CD4-positive, alpha-beta memory T cell (primary cell): Measurements from ENCODE around the gene LY6G6F. TPM values are rescaled to one million over a fixed set of nuclear protein-coding genes. Genes with fewer than 3 reads are reported as not detected.
"Not testable (repeated sequence)": the region's sequence is repeated elsewhere in the genome, so short reads cannot be mapped to it uniquely, and the experiment has no call there.

Experiments used
- CTCF ChIA-PET: fragments of 350-600 bp; sonication (Branson Sonifier 250); formaldehyde crosslinking; loops from one replicate; lab custom pipeline; 2021; ENCODE audit warnings: inconsistent platforms; ENCODE audit not compliant: partially characterized antibody; lab: Charles Lee
- POLR2A ChIA-PET: fragments of 350-600 bp; sonication (Branson Sonifier 250); formaldehyde crosslinking; loops from one replicate; lab custom pipeline; 2021; ENCODE audit not compliant: partially characterized antibody; lab: Charles Lee
- DNase-seq, 5 donors: peaks; one replicate each; pipeline versions ENCODE4 v3.0.0 to v3.0.0-alpha.2; 2020 to 2022; ENCODE audit warnings: mixed read lengths in 1 of 5
- H3K27ac ChIP-seq: one replicate; pipeline ENCODE4 v1.7.0; 2013; ENCODE audit warnings: low read depth, low read length
- H3K27me3 ChIP-seq: 2 replicates; pipeline ENCODE4 v1.7.0; 2013; ENCODE audit warnings: mild to moderate bottlenecking, low read length, moderate library complexity; ENCODE audit not compliant: insufficient read depth
- H3K36me3 ChIP-seq: 2 replicates; pipeline ENCODE4 v1.7.0; 2013; ENCODE audit warnings: mild to moderate bottlenecking, low read length, moderate library complexity; ENCODE audit not compliant: insufficient read depth
- H3K4me1 ChIP-seq: 2 replicates; pipeline ENCODE4 v1.7.0; 2013; ENCODE audit warnings: mild to moderate bottlenecking, low read length, moderate library complexity; ENCODE audit not compliant: insufficient read depth
- H3K4me3 ChIP-seq, 2 donors: one replicate each; pipeline ENCODE4 v1.7.0; 2013; ENCODE audit warnings: low read length in 2 of 2, mild to moderate bottlenecking in 1 of 2
- H3K9me3 ChIP-seq, 2 donors: one replicate each; pipeline ENCODE4 v1.7.0; 2013; ENCODE audit warnings: low read length in 2 of 2, control low read depth in 1 of 2; ENCODE audit not compliant: control insufficient read depth in 1 of 2
- H3K27ac Mint-ChIP-seq, 7 donors: one replicate each; pipeline ENCODE4 v1.8.0; 2020 to 2021; ENCODE audit warnings: mixed read lengths in 7 of 7, mild to moderate bottlenecking in 6 of 7, inconsistent platforms in 3 of 7, moderate library complexity in 3 of 7
- H3K27me3 Mint-ChIP-seq, 2 donors: one replicate each; pipeline ENCODE4 v1.8.0; 2020 to 2021; ENCODE audit warnings: mixed read lengths in 2 of 2
- H3K36me3 Mint-ChIP-seq, 2 donors: one replicate each; pipeline ENCODE4 v1.8.0; 2020 to 2021; ENCODE audit warnings: mixed read lengths in 2 of 2, inconsistent platforms in 1 of 2, mild to moderate bottlenecking in 1 of 2
- H3K4me1 Mint-ChIP-seq, 4 donors: one replicate each; pipeline ENCODE4 v1.8.0; 2020 to 2021; ENCODE audit warnings: mixed read lengths in 4 of 4, mild to moderate bottlenecking in 1 of 4
- H3K4me3 Mint-ChIP-seq, 8 donors: one replicate each; pipeline ENCODE4 v1.8.0; 2020 to 2021; ENCODE audit warnings: mixed read lengths in 8 of 8, mild to moderate bottlenecking in 7 of 8, moderate library complexity in 6 of 8, inconsistent platforms in 3 of 8
- H3K9me3 Mint-ChIP-seq, 8 donors: one replicate each; pipeline ENCODE4 v1.8.0; 2020 to 2021; ENCODE audit warnings: mixed read lengths in 8 of 8, mild to moderate bottlenecking in 5 of 8, inconsistent platforms in 3 of 8, moderate library complexity in 1 of 8
- intact Hi-C: fragments of 100-400 bp; cut with micrococcal nuclease; formaldehyde crosslinking; loops from one replicate; pipeline ENCODE4 v1.15.1; 2023
- polyA plus RNA-seq, 2 donors: library from polyadenylated mRNA; unstranded; fragments of 300-500 nt; fragmentation: Illumina TruSeq; gene quantifications; one replicate each; pipeline ENCODE4 v1.2.3, GENCODE V29; 2021
- total RNA-seq, 2 experiments: library from RNA; stranded (reverse); gene quantifications; one replicate each; pipeline ENCODE4 v1.2.3, GENCODE V29; 2021

Gene LY6G6F
- total and polyA plus RNA-seq, 4 experiments from 2014 or later, result not detected

DNA sequence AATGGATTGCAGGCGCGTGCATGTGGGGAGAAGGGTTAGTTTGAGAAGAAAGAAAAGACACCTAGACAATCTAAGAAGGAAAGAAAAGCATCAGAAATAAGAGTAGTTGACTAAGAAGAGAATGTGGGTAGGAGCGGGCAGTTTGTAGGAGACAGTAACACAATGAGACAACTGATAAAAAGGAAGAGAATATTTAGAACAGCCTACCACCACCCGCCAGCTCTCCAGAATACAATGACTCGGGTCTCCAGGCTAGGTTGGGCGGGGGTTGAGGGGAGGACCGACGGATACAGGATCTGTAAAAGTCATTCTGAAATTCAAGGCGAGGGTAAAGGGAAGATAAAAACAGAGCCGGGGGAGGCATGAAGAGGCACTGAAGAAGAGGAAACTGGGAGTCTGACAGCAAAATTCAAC is 4.3 kb upstream of the LY6G6F start:
- Mint-ChIP-seq H3K4me1 (peaks cover 25 to 49% (median 39%) of the 10 kb centered on the region in 4 donors), H3K27me3 (no peaks in the 10 kb centered on the region), H3K9me3 (peaks cover 0 to 5% (median 0%) of the 10 kb centered on the region in 8 donors), H3K4me3 (peak overlapping the region; percentile 97 to 99 (median 98)), H3K36me3 (peaks cover 14 to 29% of the 10 kb centered on the region in 2 donors), H3K27ac (peak overlapping the region; percentile 93 to 99 (median 98))
- Histone ChIP-seq H3K27ac (peak overlapping the region; percentile 97), H3K36me3 (peaks cover 22% of the 10 kb centered on the region), H3K9me3 (no peaks in the 10 kb centered on the region), H3K27me3 (no peaks in the 10 kb centered on the region), H3K4me3 (peak overlapping the region; percentile 70 to 82), H3K4me1 (peaks cover 33% of the 10 kb centered on the region)
- ChIA-PET CTCF (interaction anchor here (1.0 to 3.2 kb wide), 3 partner anchors 27 to 128 kb away, joined by 4 to 11 read pairs (median 8); partner anchors contain the start of gene DDAH2), POLR2A (interaction anchor here (0.7 to 2.7 kb wide), 26 partner anchors 9 to 1269 kb away, joined by 3 to 22 read pairs (median 7); partner anchors contain the start of genes BAG6, CLIC1, CSNK2B and DDAH2)
- intact Hi-C loops, result loop anchor here (2.0 kb wide), 2 partner anchors 22 to 36 kb away; partner anchors contain the start of gene LY6G5C
- DNase-seq, result peak in 1 of 5 donors; percentile 7

GRCh38 chr6:31702819-31703716 is 3.6 kb upstream of the LY6G6F start, which contains the start of gene ABHD16A:
TSS of gene ABHD16A (minus strand) at chr6:31703324. CDS start at chr6:31703281, 43 bp downstream.
- H3K27ac ChIP-seq, result peak within 1 kb of the TSS; percentile 97
- H3K27ac Mint-ChIP-seq, result peak within 1 kb of the TSS; percentile 93 to 99 (median 98)
- H3K4me3 Mint-ChIP-seq, result peak within 1 kb of the TSS; percentile 97 to 99 (median 98)
- H3K27me3 Mint-ChIP-seq, result no peaks in the 10 kb centered on the region
- peak within 1 kb of the TSS; percentile 70 to 82 for H3K4me3 ChIP-seq
- CTCF ChIA-PET, result interaction anchor here (0.6 to 3.2 kb wide), 7 partner anchors 22 to 184 kb away, joined by 3 to 11 read pairs (median 4); partner anchors contain the start of genes DDAH2, HSPA1B, LY6G5C and NEU1
- H3K27me3 ChIP-seq, result no peaks in the 10 kb centered on the region
- peaks cover 20 to 43% (median 33%) of the 10 kb centered on the region in 4 donors for H3K4me1 Mint-ChIP-seq
- POLR2A ChIA-PET, result interaction anchor here (0.6 to 2.7 kb wide), 44 partner anchors 8 to 1269 kb away, joined by 3 to 22 read pairs (median 4); partner anchors contain the start of genes ATF6B, BAG6, C6orf47 and CLIC1
- peaks cover 8 to 23% of the 10 kb centered on the region in 2 donors for H3K36me3 Mint-ChIP-seq
- peaks cover 0 to 5% (median 0%) of the 10 kb centered on the region in 8 donors for H3K9me3 Mint-ChIP-seq
- DNase-seq, result peak; percentile 96 to 98 (median 97)
- H3K4me1 ChIP-seq, result peaks cover 28% of the 10 kb centered on the region
- peaks cover 17% of the 10 kb centered on the region for H3K36me3 ChIP-seq
- intact Hi-C loops, result loop anchor here (1.0 to 2.0 kb wide), 9 partner anchors 22 to 194 kb away; partner anchors contain the start of genes BAG6, EHMT2, LY6G5C and NFKBIL1
- no peaks in the 10 kb centered on the region for H3K9me3 ChIP-seq

DNA sequence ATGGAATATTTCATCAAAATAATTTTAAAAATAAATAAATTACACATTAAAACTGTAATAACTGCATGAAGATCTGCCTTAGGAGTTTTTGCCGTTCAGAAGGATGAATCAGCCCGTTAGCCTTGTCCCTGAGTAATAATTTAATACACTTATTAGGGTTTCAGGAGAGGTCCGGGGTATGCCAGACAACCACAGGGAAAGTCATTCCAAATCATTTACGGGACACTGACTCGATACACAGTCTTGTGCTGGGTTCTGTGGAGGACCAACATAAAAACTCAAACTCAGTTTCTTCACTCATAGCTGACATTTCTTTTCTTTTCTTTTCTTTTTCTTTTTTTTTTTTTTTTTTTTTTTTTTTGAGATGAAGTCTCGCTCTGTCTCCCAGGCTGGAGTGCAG is 735 bp upstream of the LY6G6F start:
- no peaks in the 10 kb centered on the region for H3K36me3 ChIP-seq
- no peak overlapping the region for H3K27ac Mint-ChIP-seq
- H3K4me3 Mint-ChIP-seq, result no peak overlapping the region
- ChIA-PET POLR2A (no interaction called here), CTCF (no interaction called here)
- H3K9me3 ChIP-seq, result no peaks in the 10 kb centered on the region
- H3K27me3 ChIP-seq, result no peaks in the 10 kb centered on the region
- H3K4me1 Mint-ChIP-seq, result peaks cover 19 to 35% (median 28%) of the 10 kb centered on the region in 4 donors
- H3K36me3 Mint-ChIP-seq, result peaks cover 4 to 18% of the 10 kb centered on the region in 2 donors
- H3K27ac ChIP-seq, result no peak overlapping the region
- peaks cover 27% of the 10 kb centered on the region for H3K4me1 ChIP-seq
- no peaks in the 10 kb centered on the region for H3K27me3 Mint-ChIP-seq
- intact Hi-C loops, result no loop called here
- H3K4me3 ChIP-seq, result no peak overlapping the region
- peaks cover 0 to 5% (median 0%) of the 10 kb centered on the region in 8 donors for H3K9me3 Mint-ChIP-seq
- no peak for DNase-seq

DNA sequence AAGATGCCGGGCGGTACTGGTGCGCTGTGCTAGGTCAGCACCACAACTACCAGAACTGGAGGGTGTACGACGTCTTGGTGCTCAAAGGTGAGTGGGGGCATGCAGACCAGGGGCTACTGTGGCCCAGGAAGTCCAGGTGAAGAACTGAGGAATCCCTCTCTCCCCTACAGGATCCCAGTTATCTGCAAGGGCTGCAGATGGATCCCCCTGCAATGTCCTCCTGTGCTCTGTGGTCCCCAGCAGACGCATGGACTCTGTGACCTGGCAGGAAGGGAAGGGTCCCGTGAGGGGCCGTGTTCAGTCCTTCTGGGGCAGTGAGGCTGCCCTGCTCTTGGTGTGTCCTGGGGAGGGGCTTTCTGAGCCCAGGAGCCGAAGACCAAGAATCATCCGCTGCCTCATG is 1.0 kb downstream of the LY6G6F start:
- H3K4me1 ChIP-seq, result peaks cover 19% of the 10 kb centered on the region
- no peak overlapping the region for H3K27ac ChIP-seq
- Mint-ChIP-seq H3K9me3 (peaks cover 0 to under 1% (median 0%) of the 10 kb centered on the region in 8 donors), H3K4me3 (no peak overlapping the region), H3K4me1 (peaks cover 8 to 29% (median 20%) of the 10 kb centered on the region in 4 donors), H3K27me3 (peaks cover 0 to under 1% of the 10 kb centered on the region in 2 donors), H3K27ac (no peak overlapping the region), H3K36me3 (peaks cover 0 to 4% of the 10 kb centered on the region in 2 donors)
- H3K27me3 ChIP-seq, result no peaks in the 10 kb centered on the region
- no peak for DNase-seq
- no peak overlapping the region for H3K4me3 ChIP-seq
- no peaks in the 10 kb centered on the region for H3K9me3 ChIP-seq
- no peaks in the 10 kb centered on the region for H3K36me3 ChIP-seq
- intact Hi-C loops, result no loop called here
- CTCF ChIA-PET, result no interaction called here
- POLR2A ChIA-PET, result no interaction called here

DNA sequence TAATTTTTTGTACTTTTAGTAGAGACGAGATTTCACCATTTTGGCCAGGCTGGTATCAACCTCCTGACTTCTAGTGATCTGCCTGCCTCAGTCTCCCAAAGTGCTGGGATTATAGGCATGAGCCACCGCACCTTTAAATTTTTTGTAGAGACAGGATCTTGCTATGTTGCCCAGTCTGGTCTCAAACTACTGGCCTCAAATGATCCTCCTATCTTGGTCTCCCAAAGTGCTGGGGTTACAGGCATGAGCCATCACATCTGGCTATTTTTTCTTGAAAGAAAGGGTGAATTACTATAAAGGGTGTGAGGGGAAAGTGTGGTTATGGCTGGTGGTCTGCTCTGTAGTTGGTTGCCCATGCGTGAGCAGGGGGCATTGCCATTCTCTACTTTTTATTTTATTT is 1.6 kb downstream of the LY6G6F start:
- Histone ChIP-seq H3K36me3 (no peaks in the 10 kb centered on the region), H3K4me3 (no peak overlapping the region), H3K4me1 (peaks cover 19% of the 10 kb centered on the region), H3K27ac (no peak overlapping the region), H3K9me3 (no peaks in the 10 kb centered on the region), H3K27me3 (no peaks in the 10 kb centered on the region)
- peaks cover 0 to 1% of the 10 kb centered on the region in 2 donors for H3K27me3 Mint-ChIP-seq
- H3K4me1 Mint-ChIP-seq, result peaks cover 7 to 23% (median 18%) of the 10 kb centered on the region in 4 donors
- no peak overlapping the region for H3K4me3 Mint-ChIP-seq
- no peak for DNase-seq
- POLR2A ChIA-PET, result no interaction called here
- intact Hi-C loops, result no loop called here
- peaks cover 0 to 2% of the 10 kb centered on the region in 2 donors for H3K36me3 Mint-ChIP-seq
- no peaks in the 10 kb centered on the region for H3K9me3 Mint-ChIP-seq
- no peak overlapping the region for H3K27ac Mint-ChIP-seq
- CTCF ChIA-PET, result interaction anchor here (0.6 to 0.7 kb wide), 2 partner anchors 104 to 436 kb away, joined by 3 to 4 read pairs; no protein-coding TSS in a partner anchor

- H3K36me3 ChIP-seq, H3K4me3 ChIP-seq, DNase-seq, H3K27me3 Mint-ChIP-seq, H3K27ac Mint-ChIP-seq, H3K9me3 ChIP-seq, POLR2A ChIA-PET, H3K9me3 Mint-ChIP-seq, H3K27ac ChIP-seq, H3K4me3 Mint-ChIP-seq, intact Hi-C loops, H3K36me3 Mint-ChIP-seq, H3K27me3 ChIP-seq: not testable (repeated sequence)
- H3K4me1 ChIP-seq, result peaks cover 11% of the 10 kb centered on the region
- CTCF ChIA-PET, result interaction anchor here (0.6 to 0.8 kb wide), 2 partner anchors 60 to 435 kb away, joined by 3 to 4 read pairs; no protein-coding TSS in a partner anchor
- peaks cover 5 to 16% (median 11%) of the 10 kb centered on the region in 4 donors for H3K4me1 Mint-ChIP-seq
Observed at GRCh38 chr6:31709157-31709556, 2.5 kb downstream of the LY6G6F start.
